ENCODE data around the gene RBM8A. TPM values are rescaled to one million over a fixed set of nuclear protein-coding genes. Genes with fewer than 3 reads are reported as not detected.
A peak's percentile ranks its signal among the peaks of the same experiment; 100 is the strongest.

The RBM8A gene
- total and polyA plus RNA-seq, 9 of the 15 experiments (the other 6 are each of a cell fraction or from before 2014, with no cell fraction given): 215 to 1,035 (median 291) TPM

- TF ChIP-seq ZNF408 (CRISPR knock-in tag; IDR thresholded peaks at IDR 0.05; ENCODE audit: low read depth) (no peak), NCOA6 (IDR thresholded peaks at IDR 0.05) (no peak), NR2C2 (CRISPR knock-in tag; IDR thresholded peaks at IDR 0.05) (peak; percentile 98), NR2C2 (tag; IDR thresholded peaks at IDR 0.05) (peak; percentile 100), E2F6 (IDR thresholded peaks at IDR 0.05; ENCODE audit: borderline replicate concordance in 1 of 2, extremely low read depth in 1 of 2, insufficient read depth in 1 of 2, insufficient read length in 1 of 2, low read depth in 1 of 2, low read length in 1 of 2, poor library complexity in 1 of 2, severe bottlenecking in 1 of 2) (peak; percentile 42 to 61), HMGXB4 (CRISPR knock-in tag; IDR thresholded peaks at IDR 0.05) (peak; percentile 73), ZNF589 (CRISPR knock-in tag; IDR thresholded peaks at IDR 0.05; ENCODE audit: low read depth) (0 out of 2 replicates have a peak, but pooled peaks have one; percentile 73), YY1 (IDR thresholded peaks at IDR 0.05; ENCODE audit: borderline replicate concordance in 1 of 3, control insufficient read depth in 1 of 3, extremely low read depth in 1 of 3, insufficient read depth in 3 of 3, insufficient read length in 1 of 3, insufficient replicate concordance in 2 of 3, low read depth in 1 of 3, low read length in 2 of 3) (peak; percentile 83 to 98 (median 98)), NFE2L1 (tag; IDR thresholded peaks at IDR 0.05; ENCODE audit: borderline replicate concordance, low read depth) (no peak), ZNF75A (CRISPR knock-in tag; IDR thresholded peaks at IDR 0.05) (no peak), ELK3 (CRISPR knock-in tag; IDR thresholded peaks at IDR 0.05) (no peak), PKNOX1 (IDR thresholded peaks at IDR 0.05) (peak; percentile 89), RNF219 (CRISPR knock-in tag; IDR thresholded peaks at IDR 0.05) (no peak), ZNF699 (CRISPR knock-in tag; IDR thresholded peaks at IDR 0.05; ENCODE audit: insufficient replicate concordance) (no peak), MTA1 (IDR thresholded peaks at IDR 0.05; ENCODE audit: borderline replicate concordance) (peak; percentile 97), ELF4 (CRISPR knock-in tag; IDR thresholded peaks at IDR 0.05) (peak; percentile 81), HDAC2 (IDR thresholded peaks at IDR 0.05) (peak; percentile 96), FOXJ2 (tag; IDR thresholded peaks at IDR 0.05) (peak; percentile 59), ASH1L (IDR thresholded peaks at IDR 0.05; ENCODE audit: borderline replicate concordance, low read depth, partially characterized antibody) (peak; percentile 59)
Measured at GRCh38 chr1:145927063-145927886, at the start of gene RBM8A (continued).

Measured in K562 (cell line).